Stimulated activated CD8-positive, alpha-beta memory T cell treated with anti-CD3 and anti-CD28 coated beads, Interleukin-4, amount 100 ng/mL, for 4 hours (primary cell): ENCODE measurements around the gene CRYBB2.
"Not testable (repeated sequence)": the region's sequence is repeated elsewhere in the genome, so short reads cannot be mapped to it uniquely, and the experiment has no call there.

ENCODE experiments used
- DNase-seq, 2 donors: peaks; one replicate each; pipeline ENCODE4 v3.0.0-alpha.2; 2020; ENCODE audit warnings: low read depth in 2 of 2, low spot score in 1 of 2

CRYBB2 gene

GRCh38 chr22:25233706-25234105 is 14.3 kb downstream of the CRYBB2 start:
- DNase-seq: not testable (repeated sequence)

DNA sequence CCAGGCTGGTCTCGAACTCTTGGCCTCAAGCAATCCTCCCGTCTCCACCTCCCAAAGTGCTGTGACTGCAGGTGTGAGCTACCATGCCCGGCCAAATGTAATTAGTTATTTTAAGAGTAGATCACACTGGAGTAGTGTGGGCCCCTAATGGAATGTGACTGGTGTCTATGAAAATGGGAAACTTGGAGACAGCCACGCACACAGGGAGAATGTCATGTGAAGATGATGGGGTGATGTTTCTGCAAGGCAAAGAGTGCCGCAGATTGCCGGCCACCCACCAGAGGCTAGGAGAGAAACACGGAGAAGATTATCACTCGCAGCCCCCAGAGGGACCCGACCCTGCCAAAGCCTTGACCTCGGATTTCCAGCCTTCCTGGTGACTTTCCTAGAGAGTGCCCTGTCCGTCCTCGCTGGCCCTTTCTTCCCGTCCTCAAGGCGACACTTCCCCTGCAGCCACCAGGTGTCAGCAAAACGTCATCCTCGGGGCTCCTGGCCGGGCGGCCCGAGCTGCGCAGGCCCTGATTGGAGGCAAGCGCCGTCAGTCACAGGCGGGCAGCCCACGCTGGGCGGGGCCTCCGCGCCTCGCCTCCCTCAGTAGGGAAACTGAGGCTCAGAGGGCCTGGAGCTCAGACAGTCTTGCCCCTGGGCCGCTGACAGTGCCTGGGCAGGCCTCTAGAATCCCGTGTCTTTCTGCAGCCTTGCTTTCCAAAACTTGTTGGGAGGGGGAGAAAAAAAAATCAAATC is 16.3 kb downstream of the CRYBB2 start:
- DNase-seq: no peak

GRCh38 chr22:25236417-25236816 is 17.0 kb downstream of the CRYBB2 start:
- no peak for DNase-seq

DNA sequence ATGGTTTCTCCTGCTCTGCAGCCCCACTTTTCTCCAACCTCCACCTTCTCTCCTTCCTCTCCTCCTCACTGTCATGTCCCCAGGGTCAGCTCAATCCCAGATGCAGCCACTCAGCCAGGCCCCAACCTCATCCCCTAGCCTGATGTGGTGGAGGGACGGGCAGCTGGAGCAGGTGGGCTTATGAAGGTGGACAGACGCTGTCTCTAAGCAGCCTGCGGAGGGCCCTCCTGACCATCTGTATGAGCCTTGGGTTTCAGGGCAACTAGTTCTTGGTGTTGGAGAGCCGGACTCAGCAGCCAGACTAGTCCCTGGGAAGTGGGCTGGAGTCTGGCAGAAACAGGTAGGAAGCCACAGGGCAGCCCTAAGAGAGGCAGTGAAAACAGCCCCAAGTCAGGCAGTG is 18.1 kb downstream of the CRYBB2 start:
- DNase-seq: no peak

GRCh38 chr22:25238058-25238457 is 18.6 kb downstream of the CRYBB2 start:
- not testable (repeated sequence) for DNase-seq

DNA sequence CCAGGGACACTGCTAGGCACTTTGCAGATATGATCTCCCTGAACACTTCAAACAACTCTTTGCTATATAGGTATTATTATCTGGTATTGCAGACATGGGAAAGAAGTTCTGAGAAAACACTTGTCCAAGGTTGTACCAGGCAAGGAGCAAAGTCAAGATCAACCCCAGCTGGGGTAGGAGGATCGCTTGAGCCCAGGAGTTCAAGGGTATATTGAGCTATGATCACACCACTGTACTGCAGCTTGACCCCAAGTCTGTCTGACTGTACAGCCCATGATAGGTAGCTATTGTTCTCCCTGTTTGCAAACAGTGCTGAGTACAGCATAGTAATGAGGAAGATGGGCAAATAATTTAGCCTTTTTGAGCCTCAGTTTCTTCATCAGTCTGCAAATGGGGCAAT is 35.7 kb downstream of the CRYBB2 start:
- DNase-seq: not testable (repeated sequence)

DNA sequence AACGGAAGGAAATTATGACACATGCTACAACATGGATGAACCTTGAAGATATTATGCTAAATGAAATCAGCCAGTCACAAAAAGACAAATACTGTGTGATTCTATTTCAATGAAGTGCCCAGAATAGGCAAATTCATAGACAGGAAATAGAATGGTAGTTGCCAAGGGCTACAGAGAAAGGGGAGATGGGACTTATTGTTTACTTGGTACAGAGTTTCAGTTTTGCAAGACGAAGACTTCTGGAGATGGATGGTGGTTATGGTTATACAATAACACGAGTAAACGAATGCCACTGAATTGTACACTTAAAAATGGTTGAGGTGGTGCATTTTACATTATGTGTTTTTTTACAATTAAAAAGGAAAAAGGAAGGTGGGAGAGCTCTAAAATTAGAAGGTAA is 48.1 kb downstream of the CRYBB2 start:
- not testable (repeated sequence) for DNase-seq

GRCh38 chr22:25268902-25269301 is 49.5 kb downstream of the CRYBB2 start:
- DNase-seq: not testable (repeated sequence)

- not testable (repeated sequence) for DNase-seq
Measured at GRCh38 chr22:25270061-25270460, 50.6 kb downstream of the CRYBB2 start.

- not testable (repeated sequence) for DNase-seq
Measured at GRCh38 chr22:25273231-25273630, 53.8 kb downstream of the CRYBB2 start.

DNA sequence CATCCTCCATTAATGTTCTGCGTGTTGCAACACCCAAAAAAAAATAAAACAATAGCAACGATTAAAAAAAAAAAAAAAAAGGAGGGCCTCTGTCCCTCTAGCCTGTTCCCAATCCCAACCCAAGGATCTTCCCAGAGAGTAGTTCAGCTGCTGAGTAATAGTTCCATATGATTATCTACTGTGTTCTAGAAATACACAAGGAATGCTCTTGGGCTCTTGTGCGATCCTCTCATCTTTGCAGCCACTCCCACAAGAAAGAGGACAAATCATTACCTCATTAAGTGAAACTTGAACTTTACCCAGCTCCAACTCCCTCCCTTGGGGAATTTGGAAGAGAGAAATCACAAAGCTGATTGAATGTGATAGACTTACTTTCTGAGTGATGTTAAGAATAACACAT is 54.5 kb downstream of the CRYBB2 start:
- DNase-seq: not testable (repeated sequence)

GRCh38 chr22:25280118-25280517 is 60.7 kb downstream of the CRYBB2 start:
- DNase-seq: not testable (repeated sequence)
